NCI-H2171 treated with DMSO at 0.1 percent for 48 hours (cell line): Measurements from ENCODE around the gene TMEM107.
A peak's percentile ranks its signal among the peaks of the same experiment; 100 is the strongest.

Source experiments
- DNase-seq: peaks from one replicate; lab custom pipeline; 2025; lab: John Stamatoyannopoulos, UW

Gene TMEM107

GRCh38 chr17:8150194-8151119 lies 25.7 kb downstream of the TMEM107 start:
- no peak for DNase-seq

DNA sequence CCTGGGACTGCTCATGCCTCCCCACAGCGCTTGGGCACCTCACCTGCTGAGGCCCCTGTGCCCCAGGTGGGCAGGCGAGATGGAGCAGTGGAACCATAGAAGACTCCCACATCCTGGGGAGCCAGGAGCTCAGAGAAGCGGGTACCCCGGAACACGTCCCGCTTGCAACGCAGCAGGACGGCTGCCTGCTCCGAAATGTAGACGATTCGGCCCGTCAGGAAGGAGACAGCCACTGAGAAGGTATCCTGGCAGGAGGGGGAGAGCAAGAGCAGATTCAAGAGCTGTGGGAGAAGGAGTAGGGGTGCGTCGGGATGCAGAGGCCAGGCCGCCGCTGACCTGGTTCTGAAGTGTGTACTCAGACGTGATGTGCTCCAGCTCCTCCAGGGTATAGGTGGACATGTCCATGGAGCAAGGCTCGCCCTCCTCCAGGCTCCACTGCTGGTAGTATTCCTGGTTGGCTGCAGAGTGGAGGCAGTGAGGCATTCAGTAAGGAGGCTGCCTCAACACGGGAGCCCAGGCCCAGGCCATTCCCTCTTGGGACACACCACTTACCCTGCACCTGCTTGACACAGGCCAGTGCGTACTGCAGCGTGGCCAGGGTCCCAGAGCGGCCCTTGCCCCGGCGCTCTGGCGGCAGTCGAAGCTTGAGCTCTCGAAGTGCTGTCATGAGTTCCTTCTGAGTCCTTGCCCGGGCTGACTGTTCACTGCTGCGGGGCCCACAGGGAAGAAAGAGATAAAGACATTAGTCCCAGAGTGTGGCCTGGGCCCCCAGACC lies 26.6 kb downstream of the TMEM107 start:
- DNase-seq: no peak

GRCh38 chr17:8148560-8148959 lies 27.6 kb downstream of the TMEM107 start:
- DNase-seq: no peak

DNA sequence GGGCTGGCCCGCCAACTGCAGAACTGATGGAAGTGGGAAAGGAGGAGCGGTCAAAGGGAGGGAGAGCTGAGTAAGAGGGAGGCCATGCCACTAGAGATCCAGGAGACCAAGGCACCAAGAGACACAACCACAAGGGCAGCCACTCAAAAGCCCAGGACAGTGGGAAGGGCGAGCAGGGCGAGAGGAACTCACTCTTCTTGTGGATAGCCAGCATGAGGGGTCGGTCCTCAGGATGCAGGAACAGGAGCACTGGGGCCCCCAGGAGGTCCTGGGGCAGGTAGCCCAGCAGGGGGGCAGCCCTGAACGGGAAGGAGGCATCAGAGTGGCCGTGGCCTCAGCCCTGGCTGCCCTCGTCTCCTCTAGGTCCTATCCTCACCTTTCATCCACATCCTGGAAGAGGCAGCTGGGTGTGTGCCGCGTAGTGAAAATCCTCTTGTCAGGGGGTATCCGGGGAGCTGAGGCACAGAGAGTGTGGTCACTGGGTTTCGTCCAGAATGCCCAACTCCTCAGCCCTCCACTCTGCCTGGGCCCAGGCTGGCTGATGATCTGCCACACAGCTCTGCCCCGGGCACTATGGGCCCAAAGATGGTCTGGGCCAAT lies 28.3 kb downstream of the TMEM107 start:
- no peak for DNase-seq

DNA sequence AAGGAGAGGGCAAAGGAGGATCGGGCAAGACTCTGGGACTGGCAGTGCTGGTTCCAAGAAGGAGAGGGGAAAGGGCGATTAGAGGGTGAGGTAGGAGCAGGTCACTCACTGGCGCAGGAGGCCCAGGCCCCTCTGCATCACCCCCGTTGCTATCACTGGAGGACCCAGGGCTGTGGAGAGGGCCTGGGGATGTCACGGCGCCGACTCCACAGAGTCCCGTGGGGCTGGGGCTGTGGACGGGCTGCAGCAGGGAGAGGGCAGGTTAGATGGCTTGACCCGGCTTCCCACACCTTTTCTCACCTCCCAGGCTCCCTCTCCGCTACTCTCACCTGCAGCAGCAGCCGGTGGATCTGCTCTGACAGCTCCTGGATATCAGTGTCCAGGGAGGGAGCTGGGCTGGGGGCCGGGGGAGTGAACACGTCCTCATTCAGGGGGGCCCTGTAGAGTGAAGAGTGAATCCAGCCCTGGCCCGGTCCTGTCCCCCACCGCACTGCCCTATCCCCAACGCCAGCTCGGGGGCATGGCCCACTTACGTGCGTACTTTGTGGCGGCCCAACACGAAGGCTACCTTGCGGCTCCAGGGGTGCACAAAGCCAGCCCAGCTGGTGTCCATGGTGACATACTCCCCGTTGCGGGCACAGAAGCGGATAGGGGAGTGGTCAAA lies 28.9 kb downstream of the TMEM107 start:
- no peak for DNase-seq

- no peak for DNase-seq
These were observed 29.6 kb downstream of the TMEM107 start for GRCh38 chr17:8146381-8147140.

- no peak for DNase-seq
These were observed 30.4 kb downstream of the TMEM107 start for GRCh38 chr17:8145811-8146210.

- no peak for DNase-seq
These were observed 31.6 kb downstream of the TMEM107 start for GRCh38 chr17:8144401-8145231.

GRCh38 chr17:8143581-8144400 lies 32.4 kb downstream of the TMEM107 start:
- no peak for DNase-seq

DNA sequence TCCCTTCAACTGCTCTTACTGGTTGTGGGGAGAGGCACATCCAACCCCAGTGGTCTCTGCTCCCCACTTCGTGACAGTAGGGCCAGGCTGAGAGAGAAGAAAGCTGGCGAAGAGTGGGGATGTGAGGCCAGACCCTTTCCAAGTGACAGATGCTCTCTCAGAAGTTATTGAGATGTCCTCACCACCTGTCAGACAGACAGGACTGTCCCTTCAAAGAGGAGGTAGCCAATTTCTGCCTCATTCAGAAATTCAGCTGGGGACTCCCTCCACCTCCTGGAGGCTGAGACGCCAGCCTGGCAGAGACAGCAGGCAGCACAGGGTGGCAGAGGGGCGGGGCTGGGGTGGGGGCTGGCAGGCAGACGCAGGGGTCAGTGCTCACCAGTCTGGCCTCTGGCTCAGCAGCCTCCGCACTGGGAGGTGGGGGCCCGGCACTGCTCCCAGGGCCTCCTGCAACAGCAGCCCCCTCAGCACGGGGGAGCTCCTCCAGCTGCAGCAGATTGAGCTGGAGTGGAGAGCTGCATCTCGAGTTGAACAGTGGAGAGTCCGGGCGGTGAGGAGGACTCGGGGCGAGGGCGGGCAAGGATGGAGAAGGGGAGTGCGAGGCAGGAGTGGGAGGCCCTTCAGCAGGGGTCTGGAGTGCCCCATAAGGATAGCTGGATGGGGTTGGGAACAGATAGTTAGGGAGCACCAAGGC lies 33.1 kb downstream of the TMEM107 start:
- DNase-seq: no peak

DNA sequence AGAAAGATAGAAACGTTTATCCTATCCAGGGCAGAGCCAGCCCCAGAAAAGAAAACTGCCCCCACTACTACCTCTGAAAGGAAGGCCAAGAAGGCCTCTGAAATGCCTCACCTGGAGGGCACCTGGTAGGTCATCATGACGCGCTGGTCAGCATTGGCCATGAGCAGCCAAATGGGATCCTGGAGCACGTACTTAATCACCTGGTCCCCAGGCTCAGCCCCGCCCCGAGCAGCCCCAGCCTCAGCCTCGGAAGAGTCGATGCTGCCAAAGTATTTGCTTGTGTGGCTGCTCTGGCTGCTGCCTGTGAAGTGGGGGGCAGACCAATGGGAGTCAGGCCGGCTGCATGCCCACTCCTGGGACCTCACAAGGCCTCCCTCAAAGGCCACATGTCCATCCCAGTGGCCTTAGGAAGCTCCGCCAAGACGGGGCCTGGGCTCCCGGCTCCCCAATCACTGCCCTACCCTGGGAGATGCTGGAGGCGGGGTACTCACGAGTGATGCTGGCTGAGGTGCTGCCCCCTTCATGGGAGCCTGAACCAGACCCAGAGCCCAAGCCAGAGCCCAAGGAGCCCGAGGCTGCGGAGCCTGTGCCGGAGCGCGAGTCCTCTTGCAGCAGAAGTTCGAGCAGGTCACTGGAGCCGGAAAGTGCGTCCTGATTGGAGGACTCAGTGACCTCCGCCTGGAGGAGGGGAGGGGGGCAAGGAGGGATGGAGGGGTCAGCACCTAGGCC lies 33.9 kb downstream of the TMEM107 start:
- DNase-seq: no peak

- DNase-seq: no peak
These were observed 34.4 kb downstream of the TMEM107 start for GRCh38 chr17:8141741-8142140.

GRCh38 chr17:8141045-8141444 lies 35.1 kb downstream of the TMEM107 start:
- no peak for DNase-seq

DNA sequence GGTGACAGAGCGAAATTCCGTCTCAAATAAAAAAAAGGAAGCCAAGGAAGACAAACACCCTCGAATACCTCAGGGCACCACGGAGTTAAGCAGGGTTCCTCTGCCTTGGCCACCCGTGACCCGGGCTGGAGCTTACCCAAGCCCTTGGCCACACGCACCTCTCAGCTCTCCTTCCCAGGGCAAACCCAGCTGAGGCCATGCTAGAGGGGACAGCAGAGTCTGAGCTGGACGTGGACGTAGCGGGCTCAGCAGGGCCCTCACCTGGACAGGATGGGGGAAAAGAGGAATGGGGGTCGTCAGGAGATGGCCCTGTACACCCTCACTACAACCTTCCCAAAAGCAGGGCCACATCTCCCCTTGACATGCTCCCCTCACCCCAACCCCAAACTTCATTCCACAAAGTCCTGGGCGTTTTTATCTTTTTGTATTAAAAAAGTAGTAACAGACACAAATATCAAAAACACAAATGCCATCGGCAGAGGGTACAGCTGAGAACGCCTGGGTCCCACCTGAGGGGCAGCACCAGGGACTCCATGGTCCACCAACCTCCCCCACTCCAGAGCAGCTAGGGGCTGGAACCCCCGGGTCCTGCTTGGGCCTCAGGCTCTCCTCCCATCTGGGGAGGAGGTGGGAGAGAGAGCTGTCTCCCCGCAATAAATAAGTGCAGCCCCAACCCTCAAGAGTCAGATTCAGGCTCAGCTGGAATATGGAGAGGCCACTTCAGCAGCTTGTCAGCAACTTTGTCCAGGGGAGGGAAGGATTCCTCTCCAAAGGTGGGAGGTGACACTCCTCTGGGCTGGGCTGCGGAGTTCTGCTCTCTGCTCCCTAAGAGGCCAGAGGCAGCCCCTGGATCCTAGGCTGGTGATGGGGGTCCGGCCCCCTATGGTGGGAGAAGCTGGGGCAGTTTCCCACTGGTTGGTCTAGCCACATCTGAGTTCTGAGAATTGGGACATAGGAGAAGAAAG lies 35.8 kb downstream of the TMEM107 start:
- no peak for DNase-seq

DNA sequence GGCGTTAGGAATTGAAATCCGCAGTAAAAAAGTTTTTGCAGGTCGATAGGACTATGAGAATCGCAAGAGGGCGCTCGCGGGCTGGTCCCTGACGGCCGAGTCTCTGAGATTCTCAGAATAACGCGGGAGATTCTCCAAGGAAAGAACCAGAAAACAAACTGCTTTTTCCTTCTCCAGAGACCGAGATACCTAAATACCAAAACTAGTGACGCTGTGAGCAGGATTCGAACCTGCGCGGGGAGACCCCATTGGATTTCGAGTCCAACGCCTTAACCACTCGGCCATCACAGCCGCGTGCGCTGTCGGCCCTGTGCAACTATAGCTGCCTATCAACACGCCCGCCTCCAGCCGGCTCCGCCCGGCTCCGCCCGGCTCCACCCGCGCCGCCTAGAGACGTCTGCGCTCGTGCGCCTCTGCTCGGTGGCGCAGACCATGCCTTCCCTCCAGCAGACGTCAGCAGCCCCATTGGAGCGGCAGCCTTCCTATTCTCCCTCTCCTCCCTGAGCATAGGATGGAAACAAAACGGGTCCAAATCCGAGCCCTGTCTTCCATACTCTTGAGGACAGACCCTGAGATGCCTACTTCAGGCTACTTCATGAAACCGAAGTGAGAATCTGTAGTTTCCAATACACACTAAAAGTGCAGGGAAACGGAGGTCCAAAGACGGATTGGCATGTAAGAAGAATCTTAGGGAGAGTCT lies 37.4 kb downstream of the TMEM107 start:
- peak; percentile 99 for DNase-seq

DNA sequence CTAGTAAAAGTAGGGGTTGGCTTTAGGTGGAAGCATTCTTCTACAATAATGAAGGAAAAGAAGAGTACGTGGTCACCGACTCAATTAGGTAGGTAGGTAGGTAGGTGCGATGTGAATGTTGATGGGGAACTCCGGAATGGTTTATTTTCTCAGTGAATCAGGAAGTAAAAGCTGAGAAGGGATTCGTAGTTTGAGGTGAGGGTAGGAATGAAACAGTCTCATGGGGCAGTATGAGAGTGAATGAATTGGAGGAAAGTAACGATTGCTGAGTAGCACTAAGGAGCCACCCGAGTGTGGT lies 37.9 kb downstream of the TMEM107 start:
- DNase-seq: no peak
